Right atrium auricular region (tissue), 2 donors: Measurements from ENCODE around the gene SPDYA. TPM values are rescaled to one million over a fixed set of nuclear protein-coding genes. Genes with fewer than 3 reads are reported as not detected.
"Not testable (repeated sequence)": the region's sequence is repeated elsewhere in the genome, so short reads cannot be mapped to it uniquely, and the experiment has no call there.

ENCODE experiments used
- DNase-seq: peaks from one replicate; pipeline ENCODE4 v3.0.0-alpha.2; 2019; ENCODE audit warnings: low spot score
- H3K27ac ChIP-seq, 2 donors: fragments of 200-600 bp; sonication (generic); 1 replicate in 1 of 2; 2 replicates in 1 of 2; pipeline ENCODE4 v1.5.1; 2016 to 2019
- H3K27me3 ChIP-seq, 2 donors: fragments of 200-600 bp; sonication (generic); one replicate each; pipeline versions ENCODE4 v1.5.1 to v1.6.0; 2017 to 2019
- H3K36me3 ChIP-seq: fragments of 200-600 bp; sonication (generic); one replicate; pipeline ENCODE4 v1.5.1; 2016
- H3K4me1 ChIP-seq, 2 donors: fragments of 200-600 bp; sonication (generic); one replicate each; pipeline versions ENCODE4 v1.5.1 to v1.6.0; 2017 to 2019
- H3K4me3 ChIP-seq, 2 donors: fragments of 200-600 bp; sonication (generic); 1 replicate in 1 of 2; 2 replicates in 1 of 2; pipeline ENCODE4 v1.5.1; 2017 to 2019; ENCODE audit warnings: mild to moderate bottlenecking in 1 of 2, moderate library complexity in 1 of 2
- H3K9me3 ChIP-seq, 2 donors: fragments of 200-600 bp; sonication (generic); one replicate each; pipeline ENCODE4 v1.5.1; 2019
- total RNA-seq, 2 donors: library from RNA; depleted of rRNA; stranded (reverse); fragments of >200 nt; gene quantifications; one replicate each; pipeline ENCODE4 v1.1.0, GENCODE V29; 2016
- TF ChIP-seq, protein P1 (sequence below), 2 donors: fragments of 200-600 bp; sonication (generic); IDR thresholded peaks; one replicate each; pipeline ENCODE4 v1.5.1; 2019; ENCODE audit warnings: antibody characterized with exemption in 2 of 2

Gene SPDYA
- total RNA-seq, 2 donors from 2014 or later, result 0.30 TPM; not detected in 1

GRCh38 chr2:28780496-28780895 lies 30.1 kb upstream of the SPDYA start:
- Histone ChIP-seq H3K36me3 (peaks cover 86% of the 10 kb centered on the region), H3K4me1 (peaks cover 0 to 6% of the 10 kb centered on the region in 2 donors), H3K27me3 (no peaks in the 10 kb centered on the region), H3K9me3 (no peaks in the 10 kb centered on the region), H3K27ac (no peak overlapping the region), H3K4me3 (no peak overlapping the region)
- DNase-seq, result no peak
- TF ChIP-seq, protein P1, sequence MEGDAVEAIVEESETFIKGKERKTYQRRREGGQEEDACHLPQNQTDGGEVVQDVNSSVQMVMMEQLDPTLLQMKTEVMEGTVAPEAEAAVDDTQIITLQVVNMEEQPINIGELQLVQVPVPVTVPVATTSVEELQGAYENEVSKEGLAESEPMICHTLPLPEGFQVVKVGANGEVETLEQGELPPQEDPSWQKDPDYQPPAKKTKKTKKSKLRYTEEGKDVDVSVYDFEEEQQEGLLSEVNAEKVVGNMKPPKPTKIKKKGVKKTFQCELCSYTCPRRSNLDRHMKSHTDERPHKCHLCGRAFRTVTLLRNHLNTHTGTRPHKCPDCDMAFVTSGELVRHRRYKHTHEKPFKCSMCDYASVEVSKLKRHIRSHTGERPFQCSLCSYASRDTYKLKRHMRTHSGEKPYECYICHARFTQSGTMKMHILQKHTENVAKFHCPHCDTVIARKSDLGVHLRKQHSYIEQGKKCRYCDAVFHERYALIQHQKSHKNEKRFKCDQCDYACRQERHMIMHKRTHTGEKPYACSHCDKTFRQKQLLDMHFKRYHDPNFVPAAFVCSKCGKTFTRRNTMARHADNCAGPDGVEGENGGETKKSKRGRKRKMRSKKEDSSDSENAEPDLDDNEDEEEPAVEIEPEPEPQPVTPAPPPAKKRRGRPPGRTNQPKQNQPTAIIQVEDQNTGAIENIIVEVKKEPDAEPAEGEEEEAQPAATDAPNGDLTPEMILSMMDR (IDR thresholded peaks at IDR 0.05), result no peak

DNA sequence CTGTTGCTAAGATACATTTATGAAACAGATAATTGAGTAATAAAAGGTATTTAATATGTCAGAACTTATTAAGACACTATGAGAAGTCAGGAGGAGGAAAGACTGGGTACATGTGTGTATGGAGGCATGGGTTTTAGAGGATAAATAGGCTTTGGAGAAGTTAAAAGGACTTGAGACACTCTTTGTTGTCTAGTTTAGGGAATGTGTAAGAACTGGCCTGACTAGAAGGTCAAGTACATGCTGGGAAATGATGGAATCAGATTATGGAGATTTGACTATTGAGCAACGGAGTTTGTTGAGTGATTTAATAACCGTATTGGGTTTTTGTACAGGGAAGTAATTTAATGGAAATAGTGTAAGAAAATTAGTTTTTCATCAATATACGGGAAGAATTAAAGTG lies 28.2 kb upstream of the SPDYA start:
- H3K27ac ChIP-seq, result no peak overlapping the region
- H3K36me3 ChIP-seq, result peaks cover 96% of the 10 kb centered on the region
- H3K27me3 ChIP-seq, result no peaks in the 10 kb centered on the region
- TF ChIP-seq, protein P1 (IDR thresholded peaks at IDR 0.05), result no peak
- no peaks in the 10 kb centered on the region for H3K9me3 ChIP-seq
- DNase-seq, result no peak
- no peak overlapping the region for H3K4me3 ChIP-seq
- no peaks in the 10 kb centered on the region for H3K4me1 ChIP-seq

DNA sequence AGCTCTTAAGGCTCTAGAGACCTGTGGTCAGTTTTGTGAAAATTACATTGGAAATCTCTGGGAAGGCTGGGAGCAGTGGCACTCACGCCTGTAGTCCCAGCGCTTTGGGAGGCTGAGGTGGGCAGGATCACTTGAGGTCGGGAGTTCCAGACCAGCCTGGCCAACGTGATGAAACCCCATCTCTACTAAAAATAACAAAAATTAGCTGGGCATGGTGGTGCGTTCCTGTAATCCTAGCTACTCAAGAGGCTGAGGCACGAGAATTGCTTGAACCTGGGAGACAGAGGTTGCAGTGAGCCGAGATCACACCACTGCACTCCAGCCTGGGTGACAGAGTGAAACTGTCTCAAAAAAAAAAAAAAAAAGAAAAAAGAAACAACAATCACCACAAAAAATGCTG lies 26.1 kb upstream of the SPDYA start:
- not testable (repeated sequence) for H3K4me1 ChIP-seq, H3K9me3 ChIP-seq, H3K4me3 ChIP-seq, H3K27ac ChIP-seq, H3K27me3 ChIP-seq, DNase-seq
- H3K36me3 ChIP-seq, result peaks cover 97% of the 10 kb centered on the region

GRCh38 chr2:28796620-28797019 lies 14.0 kb upstream of the SPDYA start:
- no peak overlapping the region for H3K27ac ChIP-seq

DNA sequence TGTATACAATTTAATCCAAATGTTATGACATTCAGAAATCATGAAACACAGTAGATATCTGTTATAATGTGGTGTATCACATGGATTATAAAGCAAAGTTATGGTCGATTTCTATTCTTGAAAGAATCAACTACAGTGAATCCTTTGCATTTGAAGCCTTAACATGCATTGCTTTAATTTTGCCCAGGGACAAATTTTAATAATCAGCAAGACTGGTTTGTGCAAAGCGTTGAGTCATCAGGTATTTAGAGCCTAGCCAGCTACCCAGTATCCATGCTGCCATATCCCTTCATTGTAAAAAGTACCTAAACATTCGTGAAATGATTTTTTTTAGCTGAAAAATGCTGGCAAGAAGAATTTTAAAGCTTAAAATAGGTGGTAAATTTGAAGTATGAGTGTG lies 8.9 kb upstream of the SPDYA start:
- Histone ChIP-seq H3K36me3 (peaks cover 58% of the 10 kb centered on the region), H3K27ac (no peak overlapping the region), H3K27me3 (no peaks in the 10 kb centered on the region), H3K4me3 (no peak overlapping the region), H3K4me1 (peaks cover 0 to 7% of the 10 kb centered on the region in 2 donors), H3K9me3 (peaks cover 0 to 7% of the 10 kb centered on the region in 2 donors)
- TF ChIP-seq, protein P1 (IDR thresholded peaks at IDR 0.05), result no peak
- no peak for DNase-seq

More at GRCh38 chr2:28796620-28797019, 14.0 kb upstream of the SPDYA start:
- no peaks in the 10 kb centered on the region for H3K27me3 ChIP-seq
- peaks cover 69% of the 10 kb centered on the region for H3K36me3 ChIP-seq
- H3K4me1 ChIP-seq, result peaks cover 0 to 12% of the 10 kb centered on the region in 2 donors
- peaks cover 0 to 7% of the 10 kb centered on the region in 2 donors for H3K9me3 ChIP-seq
- no peak overlapping the region for H3K4me3 ChIP-seq
- TF ChIP-seq, protein P1 (IDR thresholded peaks at IDR 0.05), result no peak
- DNase-seq, result no peak

DNA sequence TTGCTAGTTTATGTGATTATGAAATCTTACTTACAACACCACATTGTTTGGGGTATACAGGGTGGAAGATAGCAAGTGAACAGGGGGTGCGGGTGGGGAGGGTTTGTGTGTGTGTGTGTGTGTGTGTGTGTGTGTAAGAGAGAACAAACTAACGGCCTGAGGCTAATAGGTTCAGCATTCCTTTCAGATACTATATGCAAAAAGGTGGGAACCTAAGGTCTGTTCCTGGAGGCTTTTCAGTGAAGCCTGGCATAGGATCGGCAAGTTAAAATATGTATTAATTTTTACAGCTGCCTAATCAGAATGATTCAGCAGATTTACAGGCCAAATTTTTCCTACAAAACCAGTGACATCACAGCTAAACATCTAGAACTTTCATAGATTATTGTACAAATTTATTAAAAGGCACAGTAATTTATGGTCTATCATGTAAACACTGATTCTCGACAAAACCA lies 7.6 kb upstream of the SPDYA start:
- no peak for DNase-seq
- Histone ChIP-seq H3K27ac (peak overlapping the region in 1 of 2 donors; percentile 7), H3K36me3 (peaks cover 53% of the 10 kb centered on the region)

More for the DNA sequence above, 7.6 kb upstream of the SPDYA start:
- no peaks in the 10 kb centered on the region for H3K27me3 ChIP-seq
- no peaks in the 10 kb centered on the region for H3K4me1 ChIP-seq
- no peaks in the 10 kb centered on the region for H3K9me3 ChIP-seq
- TF ChIP-seq, protein P1 (IDR thresholded peaks at IDR 0.05), result no peak
- no peak overlapping the region for H3K4me3 ChIP-seq
